OCI-LY7 (cell line): ENCODE results near the gene YKT6.

Experiments used
- CTCF ChIP-seq: fragments of 200-600 bp; sonication (generic); conservative IDR thresholded peaks from 2 replicates; pipeline ENCODE4 v1.5.1; 2014; ENCODE audit warnings: mild to moderate bottlenecking, antibody characterized with exemption, low read length, moderate library complexity, mixed read lengths
- EZH2phosphoT487 ChIP-seq: fragments of 200-600 bp; sonication (generic); IDR thresholded peaks from 2 replicates; pipeline ENCODE4 v1.6.1; 2018; ENCODE audit warnings: low read depth, borderline replicate concordance, mild to moderate bottlenecking, mixed run types, antibody characterized with exemption, low read length, moderate library complexity, mixed read lengths

GRCh38 chr7:44238116-44238695 is 37.4 kb downstream of the YKT6 start:
- TF ChIP-seq CTCF (no peak), EZH2phosphoT487 (no peak)
